K562 (cell line): ENCODE results near the gene KMT2E. TPM values are rescaled to one million over a fixed set of nuclear protein-coding genes. Genes with fewer than 3 reads are reported as not detected.

ENCODE experiments used
- ARID3A ChIP-seq: IDR thresholded peaks from 2 replicates; pipeline ENCODE4 v1.6.1; 2012; ENCODE audit warnings: low read depth, low read length, improper control_type of control experiment, borderline replicate concordance
- CBX1 ChIP-seq: sonication (generic); IDR thresholded peaks from 2 replicates; pipeline ENCODE4 v1.6.1; 2016; ENCODE audit warnings: antibody characterized with exemption, low read depth, mild to moderate bottlenecking
- CHD7 ChIP-seq: fragments of 200-600 bp; sonication (generic); IDR thresholded peaks from one replicate; pipeline ENCODE4 v1.6.1; 2012; ENCODE audit warnings: mild to moderate bottlenecking, low read depth, low read length, inconsistent platforms
- E2F4 ChIP-seq: sonication (generic); formaldehyde crosslinking; IDR thresholded peaks from 2 replicates; pipeline ENCODE4 v1.8.0; 2022; ENCODE audit warnings: mild to moderate bottlenecking, low read depth, missing genetic modification reagents
- HES1 ChIP-seq: fragments of 450-650 bp; IDR thresholded peaks from 2 replicates; pipeline ENCODE4 v1.6.1; 2016; ENCODE audit warnings: low read depth, mild to moderate bottlenecking, moderate library complexity
- HOXB6 ChIP-seq: fragments of 250-450 bp; sonication (Bioruptor Pico); IDR thresholded peaks from 2 replicates; pipeline ENCODE4 v1.5.1; 2022; ENCODE audit warnings: mild to moderate bottlenecking, borderline replicate concordance
- KHSRP ChIP-seq: fragments of 450-650 bp; IDR thresholded peaks from 2 replicates; pipeline ENCODE4 v1.6.1; 2017
- NCOR1 ChIP-seq: fragments of 450-650 bp; IDR thresholded peaks from 2 replicates; pipeline ENCODE4 v1.6.1; 2016; ENCODE audit warnings: mild to moderate bottlenecking, moderate library complexity
- NR1H2 ChIP-seq: sonication (generic); formaldehyde crosslinking; IDR thresholded peaks from 2 replicates; pipeline ENCODE4 v1.4.0; 2020; ENCODE audit warnings: mild to moderate bottlenecking, missing genetic modification reagents
- PHF21A ChIP-seq: fragments of 450-650 bp; IDR thresholded peaks from 2 replicates; pipeline ENCODE4 v1.6.1; 2017; ENCODE audit warnings: low read depth, borderline replicate concordance
- PHF8 ChIP-seq: fragments of 200-600 bp; sonication (generic); IDR thresholded peaks from 2 replicates; pipeline ENCODE4 v1.6.1; 2012; ENCODE audit warnings: mixed run types, mild to moderate bottlenecking, inconsistent platforms, low read length, moderate library complexity, borderline replicate concordance
- RBM22 ChIP-seq: fragments of 200-400 bp; formaldehyde crosslinking; IDR thresholded peaks from 2 replicates; pipeline ENCODE4 v1.6.1; 2018; ENCODE audit warnings: low read length, low read depth; ENCODE audit not compliant: poor library complexity, severe bottlenecking
- SLC30A9 ChIP-seq: fragments of 250-450 bp; sonication (Bioruptor Pico); IDR thresholded peaks from 2 replicates; pipeline ENCODE4 v1.8.0; 2022; ENCODE audit warnings: mild to moderate bottlenecking, moderate library complexity
- polyA plus RNA-seq, 8 experiments: library from polyadenylated mRNA; depleted of rRNA in 4 of 8; stranded (reverse) in 5 of 8; unstranded in 3 of 8; fragments of >200 nt; fragmentation: Nextera tagmentation in 2 of 8; fragmentation: Illumina TruSeq in 1 of 8; extraction: Ambion mirVana in 2 of 8; extraction: Trizol in 1 of 8; gene quantifications; 2 replicates each; pipeline versions ENCODE4 v1.2.1 to v1.2.3, GENCODE V29; 2011 to 2014; ENCODE audit warnings: inconsistent platforms in 1 of 8, missing spikeins in 1 of 8
- total RNA-seq, 7 experiments: library from RNA; depleted of rRNA in 6 of 7; stranded (reverse); fragments of >200 nt in 6 of 7; fragmentation: Illumina TruSeq in 2 of 7; extraction: Trizol in 2 of 7; gene quantifications; 2 replicates each; pipeline versions ENCODE4 v1.2.1 to v1.2.3, GENCODE V29; 2011 to 2021; ENCODE audit warnings: low replicate concordance in 1 of 7

KMT2E gene
- total and polyA plus RNA-seq, 9 of the 15 experiments (the other 6 are each of a cell fraction or from before 2014, with no cell fraction given), result 8.9 to 55.3 (median 38.1) TPM

- TF ChIP-seq HES1 (peak; percentile 13; the same call in 1 of the 2 replicates), NCOR1 (no peak), PHF21A (no peak), RBM22 (peak; percentile 58), SLC30A9 (no peak), HOXB6 (0 out of 2 replicates have a peak, but pooled peaks have one; percentile 42), CBX1 (no peak), NR1H2 (CRISPR knock-in tag) (peak; percentile 90), KHSRP (no peak; the same call in 1 of the 2 replicates), CHD7 (peak; percentile 65), ARID3A (no peak), E2F4 (CRISPR knock-in tag) (no peak; the same call in 1 of the 2 replicates), PHF8 (peak; percentile 88)
Observed at GRCh38 chr7:105013221-105013815, 687 bp upstream of the KMT2E start (continued).
